Measurements from ENCODE around the gene MYO16.

Gene MYO16

DNA sequence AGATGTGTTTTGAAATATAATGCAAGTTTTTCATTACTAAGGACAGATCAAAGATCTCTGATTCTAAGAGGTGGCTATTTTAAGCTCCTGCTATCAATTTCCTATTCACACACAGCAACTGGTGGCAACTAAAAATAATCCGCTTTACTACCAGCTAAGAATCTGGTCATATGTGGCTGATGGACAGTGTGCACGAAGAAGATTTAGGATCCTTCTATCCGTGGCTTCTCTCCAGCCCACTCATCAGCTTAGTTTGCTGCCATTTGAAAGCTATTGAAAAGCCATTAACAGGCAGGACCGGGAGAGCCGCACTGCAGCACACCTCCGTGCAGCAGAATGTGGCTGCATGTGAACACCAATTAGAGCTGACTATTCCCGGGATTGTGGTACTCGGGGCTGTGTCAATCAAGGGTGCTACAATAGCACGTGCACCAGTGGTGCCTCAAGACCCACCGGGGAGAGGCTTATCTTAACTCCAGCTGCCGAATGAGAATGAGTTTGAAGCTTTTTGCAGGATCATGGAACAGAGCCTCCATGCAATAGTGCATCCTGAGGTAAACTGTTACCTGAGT lies at the start of gene MYO16:
TSS of gene MYO16 (plus strand) at position 431 of the 572 bp plus-strand sequence. CDS start 234 bp downstream, outside the sequence.
- peak; percentile 23 for DNase-seq (ENCODE audit: low spot score)

DNA sequence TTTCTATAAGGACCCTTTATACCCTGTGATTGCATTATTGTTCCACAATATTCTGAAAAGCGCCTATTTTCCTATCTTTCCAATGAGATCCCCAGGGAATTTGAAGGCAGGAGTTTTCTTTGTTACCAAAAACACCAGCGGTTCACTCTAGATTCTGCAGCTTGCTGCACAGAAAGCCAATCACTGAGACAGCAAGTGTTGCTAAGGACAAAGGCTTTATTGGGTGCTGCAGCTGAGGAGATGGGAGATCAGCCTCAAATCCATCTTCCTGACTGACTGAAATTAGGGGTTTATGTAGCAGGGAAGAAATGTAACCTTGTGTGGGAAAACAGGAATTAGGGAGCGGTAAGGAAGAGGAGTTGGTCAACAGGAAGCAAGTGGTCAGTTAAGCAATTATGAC lies 42.6 kb upstream of the MYO16 start:
- DNase-seq (ENCODE audit: low spot score), result no peak

DNA sequence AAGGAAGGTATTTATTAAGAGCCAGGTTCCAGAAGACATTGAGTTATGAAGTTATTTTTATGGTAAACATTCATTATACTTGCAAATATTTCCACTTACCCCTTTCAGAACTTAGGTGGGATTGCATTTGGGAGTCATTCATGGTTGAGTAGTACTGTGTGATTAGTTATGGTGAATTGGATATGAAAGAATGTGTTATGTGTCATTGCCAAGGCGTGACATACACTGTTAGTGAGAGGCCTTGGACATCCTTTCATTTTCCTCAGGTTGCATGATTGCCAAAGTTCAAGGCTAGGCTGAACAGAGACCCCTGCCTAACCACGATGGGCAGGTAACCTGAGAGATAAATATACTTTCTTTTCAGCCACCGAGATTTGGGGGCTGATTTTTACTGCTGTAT lies 40.9 kb upstream of the MYO16 start:
- DNase-seq (ENCODE audit: low spot score), result no peak

DNA sequence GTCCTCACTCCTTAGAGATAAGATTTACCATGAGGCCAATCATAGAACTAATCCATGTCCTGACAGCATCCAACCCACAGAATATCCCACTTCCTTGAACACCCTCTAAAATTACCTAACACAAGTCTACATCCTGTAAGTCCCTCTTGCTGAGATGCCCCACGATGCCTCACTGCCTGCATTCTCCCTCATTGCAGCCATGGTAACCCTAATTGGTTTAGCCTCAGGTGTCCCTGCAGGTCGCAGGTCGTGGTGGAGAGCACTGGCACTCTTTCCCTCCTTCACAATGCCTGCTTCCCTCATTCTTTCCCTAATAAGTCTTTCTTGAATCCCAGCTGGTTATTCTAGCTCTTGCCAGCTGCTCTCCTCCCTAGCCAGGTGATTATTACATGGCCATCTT lies 35.3 kb upstream of the MYO16 start:
- DNase-seq (ENCODE audit: low spot score), result no peak

DNA sequence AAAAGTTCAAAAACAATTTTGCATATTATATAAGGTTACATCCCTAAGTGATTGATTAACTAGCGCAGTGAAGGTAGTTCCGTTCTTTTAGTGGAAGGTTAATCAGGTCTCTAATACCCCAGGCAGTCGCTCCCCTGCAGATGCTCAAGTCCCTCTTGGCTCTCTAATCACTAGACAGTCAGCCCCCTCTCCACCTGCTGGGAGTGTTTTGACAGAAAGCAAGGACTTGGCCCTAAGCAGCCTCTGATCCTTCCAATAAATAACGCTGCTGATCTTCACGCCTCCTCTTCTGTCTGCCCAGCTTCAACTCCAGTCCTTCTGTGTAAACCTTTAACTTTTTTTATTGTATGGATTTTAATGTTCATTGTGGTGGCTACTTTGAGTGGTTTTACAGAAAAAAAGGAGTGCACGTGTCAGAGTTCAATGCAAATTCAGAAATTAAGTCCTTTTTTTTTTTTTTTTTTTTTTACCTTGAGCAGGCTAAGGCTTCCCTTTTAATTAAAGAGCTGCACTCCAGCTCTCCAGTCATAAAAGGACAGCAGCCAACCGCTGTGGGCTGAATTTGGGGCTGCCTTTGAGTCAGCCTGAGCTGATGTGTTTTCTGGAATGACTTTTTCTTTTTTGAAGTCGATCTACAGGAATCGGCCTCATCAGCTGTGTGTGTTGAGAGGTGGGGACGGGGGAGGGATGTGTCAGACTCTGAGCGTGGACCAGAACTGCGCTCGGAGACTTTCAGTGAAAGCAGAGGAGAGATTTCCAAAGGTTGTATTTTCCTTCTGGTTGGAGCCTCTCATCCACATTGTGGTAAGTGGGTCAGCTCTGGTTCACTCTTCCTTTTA lies 33.8 kb upstream of the MYO16 start:
- peak; percentile 47 for DNase-seq (ENCODE audit: low spot score)

DNA sequence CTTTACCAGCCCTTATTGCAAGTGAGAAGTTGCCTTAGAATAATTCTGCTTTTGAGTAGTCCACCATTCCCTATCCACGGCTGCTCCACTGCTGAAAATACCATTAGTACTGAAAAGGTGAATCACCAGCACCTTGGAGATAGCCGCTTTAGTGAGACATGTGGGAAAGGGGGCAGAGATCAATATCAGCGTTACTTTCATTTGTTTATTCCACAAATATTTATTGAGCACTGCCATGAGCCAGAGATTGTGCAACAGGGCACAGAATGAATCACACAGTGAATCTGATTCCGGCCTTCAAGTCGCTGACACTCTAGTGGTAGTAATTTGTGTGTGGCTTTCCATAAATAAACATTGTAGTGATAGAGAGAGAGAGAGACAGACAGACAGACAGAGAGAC lies 31.5 kb upstream of the MYO16 start:
- DNase-seq (ENCODE audit: low spot score), result no peak

DNA sequence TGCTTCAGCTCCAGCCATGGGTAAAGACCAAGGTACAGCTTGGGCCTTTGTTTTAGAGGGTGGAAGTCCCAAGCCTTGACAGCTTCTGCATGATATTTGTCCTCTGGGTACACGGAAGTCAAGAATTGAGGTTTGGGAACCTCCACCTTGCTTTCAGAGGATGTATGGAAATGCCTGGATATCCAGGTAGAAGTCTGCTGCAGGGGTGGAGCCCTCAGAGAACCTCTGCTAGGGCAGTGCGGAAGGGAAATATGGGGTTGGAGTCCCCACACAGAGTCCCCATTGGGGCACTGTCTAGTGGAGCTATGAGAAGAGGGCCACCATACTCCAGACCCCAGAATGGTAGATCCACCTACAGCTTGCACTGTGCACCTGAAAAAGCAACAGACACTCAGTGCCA lies 23.0 kb upstream of the MYO16 start:
- DNase-seq (ENCODE audit: low spot score), result no peak

DNA sequence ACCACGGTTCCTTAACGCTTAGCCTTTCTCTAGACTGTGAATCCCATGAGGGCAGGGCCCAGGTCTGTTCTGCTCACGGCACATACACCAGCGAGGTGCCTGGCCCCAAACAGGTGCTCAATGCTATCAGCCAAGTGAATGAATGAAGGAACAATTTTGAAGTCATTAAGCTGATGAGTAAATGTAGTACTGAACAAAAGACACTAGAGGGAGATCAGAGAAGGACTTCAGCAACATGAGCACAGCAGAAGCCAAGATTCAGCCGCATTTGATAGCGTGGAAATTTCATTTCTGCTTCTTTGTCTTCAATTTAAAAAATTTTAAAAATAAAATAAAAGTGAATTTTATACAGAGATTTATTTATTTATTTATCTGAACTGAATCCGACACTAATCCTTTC lies 20.1 kb upstream of the MYO16 start:
- peak; percentile 49 for DNase-seq (ENCODE audit: low spot score)

DNA sequence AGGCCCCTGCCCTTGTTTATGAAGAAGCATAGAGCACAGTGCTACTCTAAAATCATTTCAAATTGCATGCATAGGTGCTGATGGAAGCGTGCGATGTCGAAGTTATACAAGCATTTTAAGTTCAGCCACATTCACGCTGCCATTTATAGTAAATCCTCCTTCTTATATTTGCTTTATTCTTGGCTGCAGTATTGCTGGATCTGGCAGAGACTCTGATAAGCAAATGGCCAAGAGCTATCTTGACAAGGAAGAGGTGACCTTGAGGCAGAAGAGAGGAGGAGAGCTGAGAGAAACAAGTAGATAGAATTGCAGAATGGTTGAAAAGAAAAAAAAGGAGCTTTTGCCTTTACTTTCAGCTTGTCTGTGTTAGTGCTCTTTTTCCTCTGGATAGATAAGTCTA lies 18.9 kb upstream of the MYO16 start:
- DNase-seq (ENCODE audit: low spot score), result no peak

DNA sequence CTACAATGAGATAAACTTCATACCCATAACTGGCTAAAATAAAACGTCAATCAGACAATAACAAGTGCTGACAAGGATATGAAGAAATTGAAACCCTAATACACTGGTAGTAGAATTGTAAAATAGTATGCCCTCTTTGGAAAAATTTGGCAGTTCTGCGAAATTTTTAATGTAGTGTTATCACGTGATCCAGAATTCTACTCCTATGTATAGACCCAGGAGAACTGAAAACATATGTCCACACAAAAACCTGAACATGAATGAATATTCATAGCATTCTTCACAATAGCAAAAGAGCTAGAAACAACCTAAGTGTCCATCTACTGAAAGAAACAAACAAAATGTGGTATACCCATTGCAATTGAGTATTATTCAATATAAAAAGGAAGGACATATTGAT lies 14.2 kb upstream of the MYO16 start:
- DNase-seq (ENCODE audit: low spot score), result no peak

DNA sequence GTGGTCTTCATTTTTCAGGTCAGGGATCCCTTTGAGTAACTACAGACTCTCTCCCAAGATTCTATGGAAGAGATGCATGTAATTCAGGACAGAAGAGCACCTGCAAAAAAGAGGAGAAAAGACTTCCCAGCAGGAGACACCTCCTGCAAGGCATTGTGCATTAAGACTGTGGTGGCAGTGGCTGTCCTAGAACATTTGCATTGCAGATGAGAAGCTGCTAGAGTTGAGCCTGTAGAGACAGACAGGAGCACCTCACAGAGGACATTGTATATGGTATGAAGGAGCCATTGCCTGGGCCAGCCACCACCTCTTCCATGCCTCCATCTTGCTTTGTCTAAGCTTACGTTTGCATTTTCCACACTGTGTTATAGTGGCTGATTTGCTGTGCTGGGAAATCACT lies 11.2 kb upstream of the MYO16 start:
- no peak for DNase-seq (ENCODE audit: low spot score)

DNA sequence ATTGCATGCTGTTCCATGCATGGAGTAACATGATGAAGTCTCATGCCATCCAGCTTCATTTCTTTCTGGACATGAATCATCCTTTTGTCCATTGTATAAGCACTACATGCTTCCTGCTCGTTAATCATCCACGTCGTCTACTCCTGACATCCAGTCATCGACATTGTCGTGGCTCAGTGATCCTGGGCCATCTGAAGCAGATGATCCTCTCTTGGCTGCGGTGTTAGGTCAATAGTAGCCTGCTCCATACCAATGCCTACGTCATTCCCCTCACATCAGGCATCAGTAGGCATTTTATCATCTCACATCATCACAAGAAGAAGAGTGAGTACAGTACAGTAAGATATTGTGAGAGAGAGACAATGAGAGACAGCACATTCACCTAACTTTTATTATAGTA lies 7.9 kb upstream of the MYO16 start:
- DNase-seq (ENCODE audit: low spot score), result no peak

DNA sequence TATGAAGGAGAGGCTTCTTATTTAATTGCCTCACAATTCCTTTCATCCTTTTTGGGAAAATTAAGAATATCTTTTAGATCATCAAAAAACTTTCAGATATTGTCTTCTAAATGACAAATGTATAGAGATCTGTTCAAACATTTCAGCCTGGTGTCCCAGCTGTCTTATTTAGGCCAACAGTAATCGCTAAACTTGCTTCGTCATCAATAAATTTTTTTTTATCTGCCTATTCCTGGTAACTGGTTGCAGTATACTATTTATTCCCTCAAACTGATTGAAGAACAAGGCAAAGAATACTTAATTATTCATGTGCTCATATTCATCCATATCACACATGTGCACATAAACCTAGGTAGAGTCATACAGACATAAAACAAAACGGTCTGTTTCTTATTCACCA lies 5.3 kb upstream of the MYO16 start:
- DNase-seq (ENCODE audit: low spot score), result no peak

DNA sequence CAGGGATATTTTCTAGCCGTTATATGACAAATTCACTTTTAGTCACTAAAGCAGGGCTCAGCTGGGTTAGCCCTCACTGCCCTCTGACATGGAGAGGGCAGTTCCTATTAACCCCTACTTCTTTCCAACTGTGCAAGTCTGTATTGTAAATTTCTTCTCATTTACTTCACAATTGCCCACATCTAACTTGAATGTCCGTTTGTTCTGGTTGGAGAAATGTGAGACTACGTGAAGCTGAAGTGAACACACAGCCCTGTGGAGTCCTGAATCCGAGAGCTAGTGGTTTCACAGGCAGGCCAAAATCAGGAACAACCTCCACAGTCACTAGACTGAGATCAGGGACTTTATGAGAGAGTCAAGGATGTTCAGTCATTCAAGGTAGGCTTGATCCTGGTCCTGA lies 4.4 kb upstream of the MYO16 start:
- no peak for DNase-seq (ENCODE audit: low spot score)

DNA sequence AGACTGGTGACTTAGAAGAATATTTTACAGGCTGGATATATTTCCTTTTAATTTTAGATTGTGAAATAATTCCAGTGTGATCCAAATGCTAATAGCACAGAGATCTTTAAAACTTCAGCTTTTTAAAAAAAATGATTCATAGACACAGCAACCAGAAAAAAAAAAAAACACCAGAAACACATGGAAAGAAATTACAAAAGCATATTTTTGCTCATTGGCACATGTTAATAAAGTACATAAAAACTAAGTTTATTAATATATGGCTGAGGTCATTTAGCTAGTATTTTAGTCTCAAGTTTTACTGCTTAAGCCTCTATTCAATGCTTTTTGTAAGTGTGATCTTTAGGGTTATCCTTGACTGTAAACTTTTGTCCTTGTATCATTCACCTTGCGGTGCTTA lies 577 bp downstream of the MYO16 start:
- no peak for DNase-seq (ENCODE audit: low spot score)

DNA sequence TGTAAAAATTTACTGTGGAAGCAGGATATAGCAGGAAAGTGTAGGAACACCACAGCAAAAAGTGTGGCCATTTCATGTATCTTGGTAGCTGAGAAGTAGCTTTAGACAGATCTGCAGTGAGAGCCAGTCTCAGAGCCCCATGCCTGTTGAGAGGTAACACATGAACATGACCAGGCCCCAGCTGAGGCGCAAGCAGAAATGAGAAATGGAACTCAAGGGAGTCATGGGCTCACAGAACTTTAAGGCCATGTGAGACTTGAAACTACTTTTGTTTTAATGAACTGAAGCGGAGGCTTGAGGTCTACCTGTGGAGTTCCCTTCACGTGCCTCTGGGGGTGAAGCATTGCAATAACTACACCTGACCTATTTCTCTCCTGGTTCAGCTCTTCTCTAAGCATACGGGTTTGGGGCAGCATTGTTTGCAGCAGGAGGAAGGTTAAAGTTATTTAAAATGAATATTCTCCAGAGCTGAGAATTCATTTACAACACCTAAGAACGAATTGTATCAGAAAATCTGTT lies 3.3 kb downstream of the MYO16 start:
- DNase-seq (ENCODE audit: low spot score), result no peak

DNA sequence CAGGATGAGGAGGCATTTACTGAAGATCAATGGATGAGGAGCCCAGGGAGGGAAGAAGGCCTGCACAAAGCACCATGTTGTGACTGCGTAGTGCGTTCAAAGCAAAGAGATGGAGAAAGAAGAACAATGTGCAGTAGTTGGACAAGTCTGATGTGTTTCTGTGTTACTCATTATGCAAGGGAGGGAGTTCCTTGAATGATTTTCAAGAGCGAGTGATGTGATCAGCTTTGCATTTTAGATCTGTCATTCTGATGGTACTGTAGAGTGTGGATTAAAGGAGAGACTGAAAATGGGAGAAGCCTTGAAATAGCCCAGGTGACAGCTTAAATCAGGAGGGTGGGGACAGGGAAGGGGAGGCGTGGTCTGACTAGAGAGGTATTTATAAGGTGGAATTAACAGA lies 9.5 kb downstream of the MYO16 start:
- no peak for DNase-seq (ENCODE audit: low spot score)

DNA sequence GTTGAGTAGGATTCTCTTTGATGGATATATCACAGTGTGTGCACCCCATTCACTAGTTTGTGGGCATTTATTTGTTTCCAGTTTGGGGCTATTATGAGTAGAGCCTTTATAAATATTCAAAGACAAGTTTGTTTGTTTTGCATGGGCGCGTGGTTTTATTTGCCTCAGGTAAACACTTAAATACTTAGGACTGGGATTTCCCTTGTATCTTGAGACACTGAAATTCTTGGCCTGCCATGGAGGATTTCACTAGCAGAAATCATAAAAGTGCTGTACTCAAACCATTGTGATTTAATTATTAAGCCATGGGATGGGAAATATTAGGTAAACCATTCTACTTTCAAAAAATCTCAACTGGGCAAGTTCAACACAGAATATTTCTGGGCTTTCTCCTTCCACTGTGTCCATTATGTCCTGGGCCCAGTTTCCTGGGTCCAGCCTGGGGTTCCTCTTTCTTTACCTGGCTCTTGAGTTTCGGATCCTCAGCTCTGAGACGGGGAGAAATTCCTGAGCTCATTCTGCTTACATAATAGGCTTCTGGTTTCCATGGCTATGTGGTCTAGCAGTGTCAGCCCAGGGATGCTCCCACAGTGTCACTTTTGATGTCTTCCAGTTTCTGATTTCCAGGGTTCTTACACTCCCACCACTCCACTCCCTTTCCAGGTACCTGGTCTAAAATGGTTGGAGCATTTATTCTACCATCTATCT lies 14.4 kb downstream of the MYO16 start:
- no peak for DNase-seq (ENCODE audit: low spot score)

DNA sequence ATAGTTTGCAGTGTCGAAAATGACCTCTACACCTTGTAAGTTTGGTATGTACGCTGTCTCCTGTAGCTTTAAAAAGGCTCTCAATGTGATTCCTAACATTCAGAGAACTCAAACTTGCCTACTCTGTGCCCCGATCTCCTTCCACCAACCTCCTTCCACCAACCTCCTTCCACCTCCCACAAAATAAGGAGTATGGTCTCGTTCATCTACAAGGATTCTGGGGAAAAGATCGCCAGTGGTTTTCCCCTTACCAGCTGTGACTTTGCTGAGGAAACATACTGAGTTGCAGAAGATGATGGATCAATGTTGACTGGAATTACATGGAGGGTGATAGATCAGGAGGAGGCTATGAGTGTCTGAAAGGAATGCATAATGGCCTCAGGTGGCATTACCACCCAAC lies 16.0 kb downstream of the MYO16 start:
- DNase-seq (ENCODE audit: low spot score), result no peak

DNA sequence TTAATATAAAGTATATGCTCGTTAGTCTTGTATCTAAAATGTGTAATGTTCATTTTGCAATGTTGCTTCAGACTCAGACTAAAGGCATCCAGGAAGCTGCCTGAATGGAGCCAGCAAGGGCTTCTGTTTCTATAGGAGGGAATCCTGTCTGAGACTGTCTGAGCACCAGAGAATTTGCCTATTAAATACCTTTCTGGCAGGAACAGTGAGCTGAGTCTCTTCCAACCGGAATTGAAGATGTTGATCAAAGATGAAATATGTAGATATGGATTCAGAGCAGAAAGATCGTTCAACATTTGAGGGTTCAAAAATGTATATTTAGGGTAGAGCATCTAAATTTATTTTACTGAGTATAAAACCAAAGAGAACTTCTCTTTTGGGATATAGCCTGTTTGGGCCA lies 20.9 kb downstream of the MYO16 start:
- DNase-seq (ENCODE audit: low spot score), result no peak

DNA sequence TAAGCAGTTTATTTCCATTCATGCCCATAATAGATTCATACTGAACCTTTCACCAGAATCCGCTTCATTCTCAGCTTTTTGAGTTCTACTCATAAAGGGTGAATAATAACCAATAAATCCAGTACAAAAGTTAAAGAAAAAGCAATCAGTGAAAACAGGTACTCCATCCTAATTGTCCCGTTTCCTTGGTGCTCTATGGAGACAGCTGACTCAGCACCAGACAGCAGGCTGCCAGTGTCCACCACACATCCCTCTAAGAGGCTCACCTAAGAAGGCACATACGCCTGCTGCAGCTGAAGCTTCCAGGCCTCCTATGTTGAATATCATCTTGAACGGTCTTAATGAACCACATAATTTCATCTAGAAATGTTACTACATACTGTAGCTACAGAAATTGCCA lies 27.3 kb downstream of the MYO16 start:
- no peak for DNase-seq (ENCODE audit: low spot score)

DNA sequence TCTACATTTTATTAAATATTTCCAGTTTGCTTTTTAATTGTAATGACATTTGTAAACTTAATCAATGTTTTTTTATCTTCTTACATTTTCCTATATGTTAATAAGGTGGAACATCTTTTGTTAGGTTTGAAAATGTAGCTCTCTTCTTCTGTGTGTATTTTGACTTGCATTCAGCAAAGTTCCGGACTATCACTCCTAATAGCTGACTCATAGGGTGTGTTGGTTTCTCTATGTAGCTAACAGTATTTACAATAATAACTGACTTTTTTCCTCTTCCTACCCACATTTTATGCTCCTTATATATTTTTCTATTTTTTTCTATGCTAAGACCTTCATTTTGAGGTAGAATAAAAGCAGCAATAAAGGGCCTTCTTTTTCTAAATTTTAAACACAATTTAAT lies 28.1 kb downstream of the MYO16 start:
- DNase-seq (ENCODE audit: low spot score), result no peak

DNA sequence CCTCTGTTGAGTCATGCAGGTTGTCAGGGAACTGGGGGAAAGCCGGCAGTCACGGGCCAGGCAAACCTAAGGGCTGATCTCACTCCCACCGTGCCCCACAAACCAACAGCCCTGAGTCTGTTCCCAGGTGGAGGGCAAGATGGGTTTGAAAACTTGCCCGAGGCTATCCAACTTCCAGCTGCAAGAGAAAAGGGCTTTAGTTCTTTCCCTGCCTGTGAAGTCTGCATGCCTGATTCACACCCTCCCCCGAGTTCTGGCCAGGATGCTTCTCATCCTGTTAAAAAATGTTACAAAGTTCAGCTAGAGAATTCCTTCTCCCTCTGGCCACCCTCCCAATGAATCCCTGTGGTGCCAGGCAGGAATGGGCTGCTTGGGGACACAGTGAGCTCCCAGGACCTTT lies 33.1 kb downstream of the MYO16 start:
- no peak for DNase-seq (ENCODE audit: low spot score)

Measured in iPS-NIHi11 (cell line).